Adrenal gland (tissue), 12 donors: ENCODE results near the gene EVC. TPM values are rescaled to one million over a fixed set of nuclear protein-coding genes. Genes with fewer than 3 reads are reported as not detected.

ENCODE experiments used
- DNase-seq, 7 donors: peaks; one replicate each; pipeline ENCODE4 v3.0.0-alpha.2; 2019 to 2020
- H3K27ac ChIP-seq, 5 donors: fragments of 200-600 bp; sonication (generic) in 4 of 5; 1 replicate in 3 of 5; 2 replicates in 2 of 5; pipeline versions ENCODE4 v1.5.1 to v1.8.0; 2016 to 2020; ENCODE audit warnings: mild to moderate bottlenecking in 1 of 5
- H3K27me3 ChIP-seq: fragments of 200-600 bp; 2 replicates; pipeline ENCODE4 v1.8.0; 2021
- H3K36me3 ChIP-seq, 2 donors: fragments of 200-600 bp; replicated peaks in 1 of 2; 1 replicate in 1 of 2; 2 replicates in 1 of 2; pipeline versions ENCODE4 v1.5.1 to v1.8.0; 2018 to 2022
- H3K4me1 ChIP-seq, 2 donors: fragments of 200-600 bp; replicated peaks in 1 of 2; 1 replicate in 1 of 2; 2 replicates in 1 of 2; pipeline versions ENCODE4 v1.5.1 to v1.8.0; 2018 to 2021
- H3K4me3 ChIP-seq, 4 donors: fragments of 200-600 bp; sonication (generic) in 3 of 4; one replicate each; pipeline ENCODE4 v1.5.1; 2016 to 2018
- H3K9me3 ChIP-seq, 3 donors: fragments of 200-600 bp; sonication (generic) in 1 of 3; replicated peaks in 1 of 3; 1 replicate in 2 of 3; 2 replicates in 1 of 3; pipeline versions ENCODE4 v1.5.1 to v1.8.0; 2016 to 2021
- POLR2A ChIP-seq, 2 donors: fragments of 450-650 bp; IDR thresholded peaks; one replicate each; pipeline ENCODE4 v1.6.1; 2017; ENCODE audit warnings: antibody characterized with exemption in 2 of 2, mild to moderate bottlenecking in 2 of 2, moderate library complexity in 1 of 2
- WGBS, 4 donors: extraction: QIAGEN DNeasy Blood & Tissue Kit in 2 of 4; methylation state at CpG; one replicate each; pipeline versions ENCODE4 v1.1.5 to v1.1.7; 2013 to 2017; 5-methylcytosine and 5-hydroxymethylcytosine counted together
- intact Hi-C, 2 donors: fragments of 100-400 bp; cut with DNase I; formaldehyde crosslinking; loops; one replicate each; pipeline versions ENCODE4 v1.14.1 to v1.15.0; 2022 to 2023
- polyA plus RNA-seq, 3 donors: library from polyadenylated mRNA; stranded (reverse); fragments of 200-250 nt in 2 of 3; fragments of 350-450 nt in 1 of 3; fragmentation: Illumina TruSeq in 1 of 3; extraction: RNeasy Lipid Tissue Mini Kit (QIAGEN cat#74804) in 1 of 3; gene quantifications; one replicate each; pipeline ENCODE4 v1.2.3, GENCODE V29; 2013 to 2014
- total RNA-seq, 9 donors: library from RNA; depleted of rRNA in 4 of 9; stranded (reverse); fragments of >200 nt in 4 of 9; fragments of 120-200 nt in 1 of 9; fragmentation: NEBNext Ultra II Directional in 1 of 9; extraction: Animal tissue kit (Norgen Biotek cat#: 25700) in 1 of 9; gene quantifications; one replicate each; pipeline versions ENCODE4 v1.1.0 to v1.2.4, GENCODE V29; 2013 to 2023
- TF ChIP-seq, protein P1 (sequence below), 6 experiments: fragments of 450-650 bp in 4 of 6; fragments of 200-600 bp in 2 of 6; sonication (generic) in 1 of 6; IDR thresholded peaks; 1 replicate in 5 of 6; 2 replicates in 1 of 6; pipeline versions ENCODE4 v1.5.1 to v1.8.0; 2016 to 2021; ENCODE audit warnings: antibody characterized with exemption in 6 of 6, mild to moderate bottlenecking in 2 of 6, moderate library complexity in 1 of 6
- donor health status: healthy with polysubstance abuse.
- donor health status: Bipolar disorder and iron deficiency.
- donor health status: DM: yes; HTN: yes; CAD: no.
- donor health status: DM: no; HTN: no; CAD: no.
- donor health status: DM: no; HTN: no; CAD: no.
- donor health status: DM: yes; HTN: yes; CAD: no.

The EVC gene
- total and polyA plus RNA-seq, 12 donors: 1.0 to 23.7 (median 10.1) TPM

DNA sequence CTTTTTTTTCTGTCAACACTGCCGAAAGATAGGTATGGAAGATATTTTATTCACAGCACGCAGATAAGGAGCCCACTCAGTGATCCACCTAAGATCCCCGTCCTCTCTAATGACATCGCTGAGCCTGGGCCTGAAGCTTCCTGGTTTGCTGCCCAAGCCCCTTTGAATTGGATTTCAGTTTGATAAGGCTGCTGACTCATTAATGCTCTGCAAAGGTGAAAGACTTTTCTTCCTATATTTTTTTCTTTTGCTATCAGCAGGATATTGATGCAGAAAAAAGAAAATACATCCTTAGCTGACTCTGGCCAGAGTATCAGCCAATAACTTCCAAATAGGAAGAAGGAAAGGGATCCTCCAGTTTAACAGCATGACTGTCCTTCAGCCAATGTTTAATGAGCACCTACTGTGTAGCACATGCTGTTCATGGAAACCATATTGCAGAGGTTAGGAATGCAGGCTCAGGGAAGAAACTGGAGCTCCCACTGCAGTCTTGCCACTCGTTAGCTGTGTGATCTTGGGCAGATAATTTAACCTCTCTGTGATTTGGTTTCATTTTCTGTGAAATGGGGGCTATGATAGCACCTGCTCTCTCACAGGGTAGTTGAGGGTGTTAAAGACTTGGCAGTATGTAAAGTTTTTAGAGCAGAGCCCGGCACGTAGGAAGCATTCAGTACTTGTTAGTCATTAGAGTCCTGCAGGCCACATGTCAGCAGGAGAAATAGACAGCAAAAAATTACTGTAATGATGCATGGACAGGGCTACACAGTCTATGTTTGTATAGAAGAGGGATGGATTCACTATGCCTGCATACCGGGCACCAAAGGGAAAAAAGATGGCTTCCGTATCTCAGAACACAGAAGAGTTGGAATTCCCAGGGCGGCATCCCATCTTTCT is 39.3 kb downstream of the EVC start:
- intact Hi-C loops: no loop called here
- Histone ChIP-seq H3K9me3 (no peaks in the 10 kb centered on the region), H3K27me3 (no peaks in the 10 kb centered on the region), H3K36me3 (no peaks in the 10 kb centered on the region), H3K27ac (no peak overlapping the region), H3K4me1 (peaks cover 0 to 4% of the 10 kb centered on the region in 2 donors), H3K4me3 (no peak overlapping the region)
- TF ChIP-seq, protein P1, sequence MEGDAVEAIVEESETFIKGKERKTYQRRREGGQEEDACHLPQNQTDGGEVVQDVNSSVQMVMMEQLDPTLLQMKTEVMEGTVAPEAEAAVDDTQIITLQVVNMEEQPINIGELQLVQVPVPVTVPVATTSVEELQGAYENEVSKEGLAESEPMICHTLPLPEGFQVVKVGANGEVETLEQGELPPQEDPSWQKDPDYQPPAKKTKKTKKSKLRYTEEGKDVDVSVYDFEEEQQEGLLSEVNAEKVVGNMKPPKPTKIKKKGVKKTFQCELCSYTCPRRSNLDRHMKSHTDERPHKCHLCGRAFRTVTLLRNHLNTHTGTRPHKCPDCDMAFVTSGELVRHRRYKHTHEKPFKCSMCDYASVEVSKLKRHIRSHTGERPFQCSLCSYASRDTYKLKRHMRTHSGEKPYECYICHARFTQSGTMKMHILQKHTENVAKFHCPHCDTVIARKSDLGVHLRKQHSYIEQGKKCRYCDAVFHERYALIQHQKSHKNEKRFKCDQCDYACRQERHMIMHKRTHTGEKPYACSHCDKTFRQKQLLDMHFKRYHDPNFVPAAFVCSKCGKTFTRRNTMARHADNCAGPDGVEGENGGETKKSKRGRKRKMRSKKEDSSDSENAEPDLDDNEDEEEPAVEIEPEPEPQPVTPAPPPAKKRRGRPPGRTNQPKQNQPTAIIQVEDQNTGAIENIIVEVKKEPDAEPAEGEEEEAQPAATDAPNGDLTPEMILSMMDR (IDR thresholded peaks at IDR 0.05): no peak
- no peak for TF ChIP-seq POLR2A (IDR thresholded peaks at IDR 0.05)
- WGBS, 4 donors: 91 to 99% (median 95%) methylated on average over 10 of the region's 10 CpGs
- no peak for DNase-seq

DNA sequence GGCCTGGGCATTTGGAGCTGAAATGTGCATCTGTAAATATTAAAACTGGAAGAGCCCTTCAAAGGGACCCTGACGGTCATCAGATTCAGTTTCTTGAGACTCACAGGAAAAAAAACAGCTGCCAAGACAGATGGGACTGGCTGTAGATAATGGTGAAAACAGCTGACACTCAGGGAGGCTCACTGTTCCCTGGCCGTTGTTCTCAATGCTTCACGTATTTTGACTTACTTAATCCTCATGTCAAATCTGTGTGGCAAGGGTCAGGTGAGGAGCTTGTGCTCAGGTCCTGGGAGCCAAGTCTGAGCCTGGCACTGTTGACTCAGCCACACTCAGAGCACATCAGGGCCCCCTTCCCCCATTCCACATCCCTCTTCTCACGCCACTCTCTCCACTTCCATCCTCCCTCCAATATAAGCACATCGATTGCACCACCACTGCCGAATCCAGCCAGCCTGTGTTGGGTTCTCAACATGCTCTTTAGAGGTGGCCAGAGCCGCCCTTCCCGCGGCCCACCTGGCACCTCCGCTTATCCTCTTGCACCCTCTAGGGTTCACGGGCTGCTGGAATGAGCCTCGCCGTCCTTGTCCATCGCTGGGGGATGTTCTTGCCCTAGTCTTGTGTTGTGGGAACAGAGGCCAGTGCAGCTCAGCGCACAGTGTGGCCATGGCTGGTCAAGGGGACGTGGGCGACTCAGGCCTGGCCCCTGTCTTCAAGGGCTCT is 40.1 kb downstream of the EVC start:
- H3K36me3 ChIP-seq: no peaks in the 10 kb centered on the region
- no peak for DNase-seq
- no peak for TF ChIP-seq POLR2A (IDR thresholded peaks at IDR 0.05)
- TF ChIP-seq, protein P1 (IDR thresholded peaks at IDR 0.05): no peak
- no peaks in the 10 kb centered on the region for H3K27me3 ChIP-seq
- 81 to 91% (median 87%) methylated on average over 15 to 17 of the region's 17 CpGs for whole genome bisulfite sequencing, 4 donors
- peaks cover 0 to 4% of the 10 kb centered on the region in 2 donors for H3K4me1 ChIP-seq
- H3K4me3 ChIP-seq: no peak overlapping the region
- no peak overlapping the region for H3K27ac ChIP-seq
- no peaks in the 10 kb centered on the region for H3K9me3 ChIP-seq
- intact Hi-C loops: no loop called here

DNA sequence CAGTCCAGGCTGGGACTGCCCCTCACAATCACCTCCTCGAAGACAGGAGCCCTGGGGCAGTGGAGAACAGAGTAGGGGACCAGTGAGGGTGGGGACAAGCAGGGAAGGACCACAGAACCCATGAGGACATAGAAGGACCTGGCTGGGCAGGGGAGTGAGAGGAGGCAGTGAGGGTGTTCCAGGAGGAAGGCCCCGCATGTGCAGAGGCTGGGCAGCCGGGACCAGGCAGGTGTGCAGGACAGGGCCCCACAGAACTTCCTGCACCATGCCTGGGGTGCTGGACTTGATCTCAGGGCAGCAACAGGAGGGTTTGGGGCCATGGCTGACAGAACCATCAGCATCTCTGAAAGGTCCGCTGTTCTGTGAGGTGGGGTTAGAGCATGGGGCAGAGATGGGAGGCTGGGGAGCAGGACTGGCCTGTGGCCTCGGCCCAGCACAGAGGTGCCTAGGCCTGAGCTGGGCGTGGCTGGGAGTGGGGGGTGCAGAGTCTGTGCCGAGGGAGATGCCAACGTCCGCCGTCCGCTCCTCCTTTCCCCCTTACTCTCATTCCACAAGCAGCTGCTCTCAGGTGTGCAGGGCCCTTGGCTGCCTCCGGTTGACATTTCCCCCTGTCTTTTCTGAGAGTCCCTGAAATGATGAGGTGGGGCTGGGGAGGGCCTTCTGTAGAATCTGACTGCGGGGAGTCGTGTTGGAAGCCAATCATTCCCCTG is 40.8 kb downstream of the EVC start:
- TF ChIP-seq POLR2A (IDR thresholded peaks at IDR 0.05): no peak
- TF ChIP-seq, protein P1 (IDR thresholded peaks at IDR 0.05): no peak
- H3K4me1 ChIP-seq: peaks cover 0 to 4% of the 10 kb centered on the region in 2 donors
- 81 to 86% (median 86%) methylated on average over 11 to 14 of the region's 14 CpGs for WGBS, 4 donors
- intact Hi-C loops: no loop called here
- peaks cover 0 to 7% of the 10 kb centered on the region in 2 donors for H3K36me3 ChIP-seq
- H3K4me3 ChIP-seq: no peak overlapping the region
- no peaks in the 10 kb centered on the region for H3K27me3 ChIP-seq
- H3K9me3 ChIP-seq: no peaks in the 10 kb centered on the region
- DNase-seq: no peak
- no peak overlapping the region for H3K27ac ChIP-seq
